HG03045 (cell line): Measurements from ENCODE around the gene SMARCA1.

Experiments used
- ATAC-seq: cut with Tn5 transposase; IDR thresholded peaks from one replicate; pipeline ENCODE4 v1.9.1; 2021; ENCODE audit warnings: mild to moderate bottlenecking, moderate library complexity; ENCODE audit not compliant: unreplicated experiment

The SMARCA1 gene

DNA sequence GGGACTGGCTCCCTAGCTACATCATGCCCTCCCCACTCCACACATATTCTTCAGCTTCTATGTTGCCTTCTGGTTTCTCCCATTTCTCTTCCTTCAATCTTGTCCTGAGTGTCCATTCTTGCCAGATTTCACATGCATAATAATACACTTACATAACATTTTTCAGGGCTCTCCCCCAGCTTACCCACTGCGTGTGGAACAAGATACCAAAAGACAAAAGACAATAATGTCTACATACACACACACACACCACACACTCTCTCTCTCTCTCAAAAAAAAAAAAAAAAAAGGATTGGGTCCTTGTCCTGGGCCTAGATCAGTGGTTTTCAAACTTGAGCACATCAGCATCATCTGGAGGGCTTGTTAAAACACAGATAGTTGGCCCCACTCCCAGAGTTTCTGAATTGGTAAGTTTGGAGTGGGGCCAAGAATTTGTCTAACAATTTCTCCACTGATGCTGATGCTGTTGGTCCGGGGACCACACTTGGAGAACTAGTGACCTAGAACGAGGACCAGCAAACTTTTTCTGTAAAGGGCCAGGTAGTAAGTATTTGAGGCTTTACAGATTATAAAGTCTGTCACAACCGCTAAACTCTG lies 6.5 kb upstream of the SMARCA1 start:
- no peak for ATAC-seq

DNA sequence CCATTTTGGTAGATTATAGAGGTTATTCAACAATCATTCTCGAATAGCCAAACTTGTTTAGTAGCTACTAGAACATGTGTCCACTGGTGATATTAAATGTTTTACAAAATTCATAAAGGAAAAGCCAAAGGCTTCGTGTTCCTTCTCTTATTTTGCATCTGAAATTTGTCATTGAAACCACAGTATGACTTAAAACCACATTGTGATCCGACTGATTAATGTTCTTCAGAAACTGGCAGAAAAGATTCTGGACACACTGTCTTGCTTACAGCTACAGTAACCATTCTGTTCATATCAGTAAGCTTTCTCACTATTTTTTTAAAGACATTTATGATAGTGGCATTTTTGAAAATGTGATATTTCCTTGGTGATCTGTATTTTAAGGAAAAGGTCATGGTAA lies 2.6 kb upstream of the SMARCA1 start:
- ATAC-seq, result no peak

DNA sequence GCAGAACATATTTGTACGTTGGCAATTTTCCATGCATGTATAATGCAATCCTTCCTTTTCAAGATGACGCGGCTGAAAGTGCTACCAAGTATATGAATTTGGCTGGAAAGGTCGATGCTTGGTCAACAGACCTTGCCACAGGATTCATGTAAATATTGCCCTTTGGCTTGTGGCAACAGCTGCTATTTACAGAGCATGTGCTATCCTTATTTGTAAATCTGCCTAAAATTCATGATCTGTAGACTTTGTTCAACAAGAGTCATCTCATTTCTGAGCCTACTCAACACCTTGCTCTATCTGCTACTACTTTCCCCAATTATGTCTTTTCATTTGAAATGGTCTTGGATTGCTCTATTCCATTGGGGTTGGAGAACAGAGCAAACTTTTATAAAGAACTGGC lies 1.9 kb upstream of the SMARCA1 start:
- ATAC-seq, result no peak

- no peak for ATAC-seq
Measured at GRCh38 chrX:129524250-129524850, 1.1 kb upstream of the SMARCA1 start.

DNA sequence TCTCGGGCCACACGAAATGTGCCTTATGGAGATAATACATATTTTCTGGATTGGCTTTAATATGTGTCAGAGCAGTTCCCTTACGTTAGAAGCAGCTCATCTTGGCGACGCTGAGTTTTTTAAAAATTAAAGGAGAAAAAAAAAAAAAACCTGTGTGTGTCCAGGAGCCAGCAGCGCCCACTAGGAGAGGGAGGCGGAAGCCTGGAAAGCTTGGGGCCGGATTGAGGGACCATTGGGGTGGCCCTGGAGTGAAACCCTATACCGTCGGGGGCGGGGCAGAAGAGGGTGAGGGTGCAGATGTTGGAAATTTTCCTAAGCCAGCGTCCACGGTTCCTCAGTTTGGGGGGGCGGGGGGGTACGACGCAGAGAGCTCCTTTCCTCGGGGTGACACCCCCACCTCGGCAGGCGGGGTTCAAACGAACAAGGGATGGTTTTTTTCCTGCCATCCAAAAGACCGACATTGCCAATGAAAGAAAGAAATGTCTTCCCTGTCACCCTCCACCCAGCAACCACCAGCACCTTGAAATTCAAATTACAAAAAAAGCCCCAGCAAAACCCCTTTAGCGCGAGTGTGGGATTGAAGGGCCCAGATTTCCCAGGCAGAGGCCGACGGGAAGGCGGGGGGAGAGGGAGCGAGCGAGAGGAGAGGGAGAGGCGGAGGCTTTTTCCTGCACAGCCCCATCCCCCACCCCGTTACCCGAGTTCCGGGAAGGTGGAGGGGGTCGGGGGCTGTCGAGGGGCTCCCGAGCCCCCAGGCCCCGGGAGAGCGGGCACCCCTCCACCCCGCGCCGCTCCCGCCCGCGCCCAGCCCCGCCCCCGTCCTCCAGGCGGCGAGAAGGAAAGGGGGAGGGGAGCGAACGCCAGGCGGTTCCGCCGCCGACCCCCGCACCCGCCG lies 859 bp downstream of the SMARCA1 start:
- ATAC-seq, result no peak

DNA sequence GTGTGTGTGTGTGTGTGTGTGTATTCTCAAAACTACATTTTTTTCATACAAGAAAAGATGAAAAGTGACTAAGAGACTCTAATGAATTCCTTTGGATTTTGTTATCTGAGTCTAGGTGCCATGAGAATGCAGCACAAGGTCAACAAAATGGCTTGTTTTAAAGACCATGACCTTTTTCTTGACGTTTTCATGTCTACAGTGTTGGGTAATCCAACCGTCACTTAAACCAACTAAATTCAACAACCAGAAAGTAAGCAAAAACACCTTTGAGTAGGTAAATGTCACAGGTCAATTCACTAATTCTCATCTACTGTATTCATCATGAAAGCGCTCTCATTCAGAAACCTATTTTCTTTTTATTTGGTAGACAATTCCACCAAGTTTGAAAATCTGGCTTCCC lies 3.1 kb downstream of the SMARCA1 start:
- ATAC-seq, result no peak

DNA sequence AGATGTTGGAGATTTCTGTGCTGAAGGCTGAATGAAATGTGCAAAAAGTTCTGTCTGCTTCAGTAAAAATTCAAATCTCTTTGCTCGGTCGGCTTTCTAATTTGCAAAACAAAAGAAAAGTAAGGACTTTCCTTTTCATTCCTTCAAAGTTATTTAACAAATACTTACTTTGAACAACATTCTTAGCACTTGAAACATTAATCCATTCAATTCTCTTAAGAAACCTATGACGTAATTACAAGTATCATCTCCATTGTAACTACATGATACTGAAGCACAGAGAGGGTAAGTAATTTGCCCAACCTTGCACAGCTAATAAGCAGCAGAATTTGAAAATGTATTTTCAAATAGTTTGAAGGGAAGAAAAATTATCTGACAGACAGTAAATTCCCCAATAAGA lies 6.9 kb downstream of the SMARCA1 start:
- no peak for ATAC-seq

DNA sequence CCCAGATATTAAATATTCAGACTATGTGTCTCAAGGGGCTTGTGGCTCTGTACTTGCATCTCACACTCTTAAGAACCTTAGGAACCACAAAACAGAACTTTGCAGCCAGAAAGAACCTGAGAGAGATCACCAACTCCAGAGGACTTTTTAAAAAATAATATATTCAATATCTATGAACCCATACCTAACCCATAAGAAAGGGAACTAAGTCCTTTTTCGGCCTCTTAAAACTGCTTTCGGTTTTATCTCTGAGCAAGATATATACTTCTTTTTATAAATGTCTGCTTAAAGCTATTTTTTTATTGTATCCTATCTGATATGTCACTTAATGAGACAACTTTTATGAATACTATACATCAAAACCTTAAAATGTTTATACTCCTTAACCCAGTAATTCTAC lies 10.9 kb downstream of the SMARCA1 start:
- no peak for ATAC-seq

- ATAC-seq, result no peak
Measured at GRCh38 chrX:129511689-129512088, 11.6 kb downstream of the SMARCA1 start.

DNA sequence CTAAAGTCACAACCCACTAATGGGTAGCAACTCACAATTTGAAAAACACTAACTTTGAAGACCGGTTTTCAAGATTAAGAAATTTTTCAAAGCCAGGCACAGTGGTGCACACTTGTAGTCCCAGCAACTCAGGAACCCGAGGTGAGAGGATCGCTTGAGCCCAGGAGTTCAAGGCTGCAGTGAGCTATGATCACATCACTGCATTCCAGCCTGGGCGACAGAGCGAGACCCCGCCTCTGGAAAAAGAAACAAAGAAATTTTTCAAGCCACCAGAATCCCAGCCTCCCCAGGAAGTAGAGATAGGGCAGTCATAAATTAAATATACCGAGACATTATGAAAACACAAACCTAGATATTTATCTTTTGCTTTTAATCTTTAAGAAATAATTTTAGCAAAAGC lies 13.0 kb downstream of the SMARCA1 start:
- no peak for ATAC-seq

GRCh38 chrX:129497146-129497843 lies 26.0 kb downstream of the SMARCA1 start:
- ATAC-seq, result no peak

DNA sequence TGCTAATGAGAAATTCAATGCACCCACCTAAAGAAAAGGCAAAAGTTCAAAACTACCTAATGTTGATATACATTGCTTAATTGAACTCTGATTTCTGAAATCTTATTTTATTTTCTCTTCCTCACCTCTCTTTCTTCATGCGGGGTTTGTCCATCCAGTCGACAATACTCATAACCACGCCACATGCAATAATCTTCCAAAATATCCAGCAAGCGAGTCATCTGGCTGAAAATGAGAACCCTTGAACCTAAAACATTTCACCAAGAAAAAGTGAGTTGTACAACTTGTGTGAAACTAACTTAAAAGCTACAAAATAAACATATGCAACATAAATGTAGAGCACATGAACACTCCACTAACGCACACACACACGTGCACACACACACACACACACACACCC lies 26.7 kb downstream of the SMARCA1 start:
- ATAC-seq, result no peak

DNA sequence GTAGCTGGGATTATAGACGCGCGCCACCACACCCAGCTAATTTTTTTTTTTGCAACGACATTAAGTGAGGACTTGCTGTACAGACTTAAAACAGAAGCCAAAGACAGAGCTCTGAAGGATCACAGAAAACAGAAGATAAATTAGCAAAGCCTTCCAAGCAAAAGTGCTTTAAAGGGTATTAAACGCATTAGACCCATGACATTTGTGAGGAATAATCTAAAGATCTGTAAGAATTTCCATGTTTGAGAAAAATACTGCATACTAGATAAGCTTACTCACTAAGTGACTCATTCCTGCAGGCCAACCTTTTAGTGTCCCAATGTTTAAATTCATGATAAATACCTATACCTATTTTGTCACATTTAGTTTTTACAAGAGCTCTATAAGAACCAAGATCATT lies 27.4 kb downstream of the SMARCA1 start:
- ATAC-seq, result no peak

DNA sequence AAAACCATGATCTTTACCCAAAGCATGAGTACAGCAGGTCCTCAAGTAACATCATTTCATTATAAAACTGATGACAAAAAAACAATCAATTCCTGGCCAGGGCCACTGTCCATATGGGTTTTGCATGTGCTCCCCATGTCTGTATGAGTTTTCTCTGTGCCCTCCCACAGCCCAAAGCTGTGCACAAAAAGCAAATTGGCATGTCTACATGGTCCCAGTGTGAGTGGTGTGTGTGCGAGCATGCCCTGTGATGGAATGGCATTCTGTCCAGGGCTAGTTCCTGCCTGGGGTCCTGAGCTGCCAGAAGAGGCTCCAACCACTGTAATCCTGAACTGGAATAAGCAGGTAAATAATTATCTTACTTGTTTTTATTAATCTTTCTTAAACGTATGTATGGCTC lies 28.4 kb downstream of the SMARCA1 start:
- no peak for ATAC-seq

DNA sequence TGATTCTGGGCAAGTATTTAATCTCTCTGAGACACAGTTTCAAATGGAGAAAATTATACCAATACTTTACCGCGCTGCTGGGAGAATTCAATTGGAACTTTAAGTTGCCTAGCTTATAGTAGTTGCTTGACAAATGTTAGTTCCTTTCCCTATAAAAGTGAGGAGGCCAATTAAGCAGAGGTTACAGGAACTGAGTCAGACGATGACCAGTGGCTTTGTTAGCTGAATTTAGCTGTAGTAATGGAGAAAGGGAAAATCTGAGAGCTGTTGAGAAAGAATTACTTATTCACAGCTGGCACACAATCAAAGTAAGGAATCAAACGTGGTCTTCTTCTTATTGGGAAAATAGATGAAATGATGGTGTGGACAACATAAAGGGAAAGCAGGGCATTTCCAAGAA lies 29.6 kb downstream of the SMARCA1 start:
- ATAC-seq, result no peak

GRCh38 chrX:129490330-129490729 lies 33.0 kb downstream of the SMARCA1 start:
- no peak for ATAC-seq

DNA sequence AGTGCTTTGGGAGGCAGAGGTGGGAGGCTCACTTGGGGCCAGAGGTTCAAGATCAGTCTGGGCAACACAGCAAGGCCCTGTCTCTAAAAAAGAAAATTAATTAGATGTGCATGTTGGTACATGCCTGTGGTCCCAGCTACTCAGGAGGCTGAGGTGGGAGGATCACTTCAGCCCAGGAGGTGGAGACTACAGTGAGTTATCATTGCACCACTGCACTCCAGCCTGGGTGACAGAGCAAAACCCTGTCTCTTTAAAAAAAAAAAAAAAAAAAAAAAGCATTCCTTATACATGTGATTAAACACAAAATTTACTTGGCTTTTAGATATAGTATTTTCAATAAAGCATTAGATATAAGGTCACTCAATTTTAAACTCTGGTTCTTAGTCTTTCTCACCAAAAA lies 34.9 kb downstream of the SMARCA1 start:
- ATAC-seq, result no peak

DNA sequence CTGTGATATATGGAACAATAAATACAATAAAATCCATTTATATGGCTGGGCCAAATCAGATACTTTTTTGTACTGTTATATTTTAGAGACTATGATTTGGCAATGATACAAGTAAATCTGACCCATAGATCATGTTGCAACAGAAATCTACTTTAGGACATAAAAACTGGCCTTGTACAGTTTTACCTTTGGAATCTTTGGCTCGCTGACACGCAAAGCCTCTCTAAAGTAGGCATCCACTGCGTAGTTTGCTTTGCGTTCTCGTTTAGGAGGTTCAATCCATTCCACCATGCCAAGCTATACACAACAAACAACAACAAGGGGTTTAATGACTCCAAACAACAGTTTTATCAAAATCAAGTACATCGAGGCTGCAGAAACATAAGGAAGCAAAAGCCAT lies 42.4 kb downstream of the SMARCA1 start:
- ATAC-seq, result no peak

DNA sequence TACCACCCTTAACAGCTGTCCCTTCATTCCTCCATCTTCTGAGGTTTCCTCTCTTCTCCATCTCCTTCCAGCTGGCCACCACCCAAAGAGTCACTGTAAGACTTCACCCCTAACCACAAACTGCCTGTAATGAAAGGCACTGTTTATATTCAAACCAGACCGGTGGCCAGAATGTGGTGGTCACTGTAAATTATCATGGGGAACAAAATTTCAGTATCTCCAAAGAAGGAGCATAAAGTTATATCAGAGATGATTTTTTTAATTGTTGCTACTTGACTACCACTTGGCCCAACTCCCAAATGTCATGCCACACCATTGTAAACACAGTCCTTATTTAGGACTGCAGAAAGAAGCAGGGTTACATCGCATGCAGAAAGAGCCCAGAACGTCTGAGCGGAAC lies 44.8 kb downstream of the SMARCA1 start:
- no peak for ATAC-seq

GRCh38 chrX:129472116-129472515 lies 51.2 kb downstream of the SMARCA1 start:
- no peak for ATAC-seq

DNA sequence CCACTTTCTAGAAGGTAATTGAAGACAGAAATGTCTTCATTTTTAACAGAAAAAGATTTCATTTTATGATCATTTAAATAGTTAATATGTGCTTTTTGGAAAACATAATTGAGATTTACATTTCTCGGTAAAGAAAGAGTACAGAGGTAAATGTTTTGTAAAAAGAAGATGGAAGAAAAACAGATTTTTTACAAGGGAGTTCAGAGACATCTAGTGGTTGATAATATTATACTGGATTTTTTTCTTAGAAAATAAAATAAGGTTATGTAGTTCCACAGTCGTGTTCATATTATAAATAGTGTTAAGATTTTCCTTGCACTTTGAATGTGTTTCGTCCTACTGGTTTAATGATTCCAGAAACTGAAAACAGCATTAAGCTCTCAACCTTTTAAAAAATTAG lies 60.6 kb downstream of the SMARCA1 start:
- ATAC-seq, result no peak
